HFFc6 (cell line): ENCODE results near the gene KIF26B. TPM values are rescaled to one million over a fixed set of nuclear protein-coding genes. Genes with fewer than 3 reads are reported as not detected.

Experiments
- DNase-seq: peaks from one replicate; pipeline ENCODE4 v3.0.0-alpha.2; 2018
- H3K27ac Mint-ChIP-seq: 2 replicates; pipeline ENCODE4 v1.8.0; 2020; ENCODE audit warnings: mild to moderate bottlenecking, mixed read lengths
- H3K27me3 Mint-ChIP-seq: 2 replicates; pipeline ENCODE4 v1.8.0; 2021; ENCODE audit warnings: mild to moderate bottlenecking, moderate library complexity, mixed read lengths; ENCODE audit not compliant: insufficient read depth
- H3K36me3 Mint-ChIP-seq: 2 replicates; pipeline ENCODE4 v1.8.0; 2021; ENCODE audit warnings: low read depth, mixed read lengths
- H3K4me1 Mint-ChIP-seq: 2 replicates; pipeline ENCODE4 v1.8.0; 2020; ENCODE audit warnings: low read depth, mixed read lengths
- H3K4me3 Mint-ChIP-seq: 2 replicates; pipeline ENCODE4 v1.8.0; 2020; ENCODE audit warnings: mild to moderate bottlenecking, moderate library complexity, mixed read lengths
- H3K9me3 Mint-ChIP-seq: 2 replicates; pipeline ENCODE4 v1.8.0; 2020; ENCODE audit warnings: mild to moderate bottlenecking, mixed read lengths
- total RNA-seq, 6 experiments: library from RNA; stranded (reverse); fragmentation: NEBNext Ultra II Directional; extraction: Animal tissue kit (Norgen Biotek cat#: 25700); gene quantifications; 2 replicates in 1 of 6; 3 replicates in 5 of 6; pipeline ENCODE4 v1.2.3, GENCODE V29; 2021
- TF ChIP-seq, protein P1 (sequence below): fragments of 200-600 bp; sonication (generic); IDR thresholded peaks from 2 replicates; pipeline ENCODE4 v1.5.0; 2021; ENCODE audit warnings: antibody characterized with exemption, mild to moderate bottlenecking

The KIF26B gene
- total RNA-seq, 6 experiments from 2014 or later = 4.6 to 7.5 (median 5.5) TPM

DNA sequence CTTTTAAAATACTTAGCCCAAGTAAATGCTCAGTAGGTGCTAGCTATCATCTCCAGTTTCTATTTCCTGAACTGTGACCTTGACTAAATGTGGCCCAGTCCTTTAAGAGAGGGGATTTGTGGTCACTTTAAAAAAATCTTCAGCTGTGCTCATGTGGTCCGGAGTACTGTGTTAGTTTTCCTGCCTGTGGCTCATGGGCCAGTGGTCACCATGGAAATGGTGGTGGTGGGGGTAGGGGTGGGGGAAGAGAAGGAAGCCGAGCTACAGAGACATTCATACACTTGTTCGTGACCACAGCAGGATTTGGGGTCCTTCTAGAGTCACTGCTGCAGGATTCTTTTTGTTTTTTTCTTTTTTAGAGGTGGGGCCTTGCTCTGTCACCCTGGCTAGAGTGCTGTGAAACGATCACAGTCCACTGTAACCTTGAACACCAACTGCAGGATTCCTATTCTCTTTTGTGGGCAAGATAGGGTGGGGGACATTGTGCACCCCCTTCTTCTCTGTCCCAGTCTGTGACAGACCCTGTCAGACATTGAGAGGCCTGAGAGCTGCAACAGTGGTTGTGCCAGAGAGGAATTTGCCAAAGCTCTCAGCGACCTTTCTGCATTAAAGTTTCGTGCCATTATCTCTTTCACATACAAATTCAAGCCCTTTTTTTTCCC, 25.8 kb downstream of the KIF26B start:
- H3K27me3 Mint-ChIP-seq = no peaks in the 10 kb centered on the region
- H3K9me3 Mint-ChIP-seq = no peaks in the 10 kb centered on the region
- no peaks in the 10 kb centered on the region for H3K4me1 Mint-ChIP-seq
- H3K27ac Mint-ChIP-seq = no peak overlapping the region
- TF ChIP-seq, protein P1, sequence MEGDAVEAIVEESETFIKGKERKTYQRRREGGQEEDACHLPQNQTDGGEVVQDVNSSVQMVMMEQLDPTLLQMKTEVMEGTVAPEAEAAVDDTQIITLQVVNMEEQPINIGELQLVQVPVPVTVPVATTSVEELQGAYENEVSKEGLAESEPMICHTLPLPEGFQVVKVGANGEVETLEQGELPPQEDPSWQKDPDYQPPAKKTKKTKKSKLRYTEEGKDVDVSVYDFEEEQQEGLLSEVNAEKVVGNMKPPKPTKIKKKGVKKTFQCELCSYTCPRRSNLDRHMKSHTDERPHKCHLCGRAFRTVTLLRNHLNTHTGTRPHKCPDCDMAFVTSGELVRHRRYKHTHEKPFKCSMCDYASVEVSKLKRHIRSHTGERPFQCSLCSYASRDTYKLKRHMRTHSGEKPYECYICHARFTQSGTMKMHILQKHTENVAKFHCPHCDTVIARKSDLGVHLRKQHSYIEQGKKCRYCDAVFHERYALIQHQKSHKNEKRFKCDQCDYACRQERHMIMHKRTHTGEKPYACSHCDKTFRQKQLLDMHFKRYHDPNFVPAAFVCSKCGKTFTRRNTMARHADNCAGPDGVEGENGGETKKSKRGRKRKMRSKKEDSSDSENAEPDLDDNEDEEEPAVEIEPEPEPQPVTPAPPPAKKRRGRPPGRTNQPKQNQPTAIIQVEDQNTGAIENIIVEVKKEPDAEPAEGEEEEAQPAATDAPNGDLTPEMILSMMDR = no peak
- no peaks in the 10 kb centered on the region for H3K36me3 Mint-ChIP-seq
- H3K4me3 Mint-ChIP-seq = no peak overlapping the region
- no peak for DNase-seq

DNA sequence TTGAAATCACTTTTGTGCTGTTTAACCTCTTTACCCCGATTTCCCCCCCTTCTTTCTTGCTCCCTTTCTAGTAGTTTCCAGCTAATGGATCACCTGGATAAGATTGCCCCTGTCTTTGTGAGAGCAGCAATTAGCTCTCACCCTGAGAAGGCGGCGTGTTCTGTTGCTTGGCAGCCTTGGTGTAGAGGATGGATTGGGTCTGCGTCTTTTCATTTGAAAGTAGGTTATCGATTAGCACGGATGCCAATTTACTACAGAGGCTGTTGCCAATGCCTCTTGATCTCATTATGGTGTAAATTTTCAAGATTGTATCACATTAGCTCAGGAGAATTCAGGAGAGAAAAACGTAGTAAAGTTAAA, 26.4 kb downstream of the KIF26B start:
- no peaks in the 10 kb centered on the region for H3K36me3 Mint-ChIP-seq
- H3K4me1 Mint-ChIP-seq = no peaks in the 10 kb centered on the region
- no peak overlapping the region for H3K27ac Mint-ChIP-seq
- DNase-seq = no peak
- H3K4me3 Mint-ChIP-seq = no peak overlapping the region
- H3K27me3 Mint-ChIP-seq = no peaks in the 10 kb centered on the region
- H3K9me3 Mint-ChIP-seq = no peaks in the 10 kb centered on the region
- TF ChIP-seq, protein P1 = no peak

GRCh38 chr1:245182028-245182427, 27.2 kb downstream of the KIF26B start:
- no peaks in the 10 kb centered on the region for H3K27me3 Mint-ChIP-seq
- no peaks in the 10 kb centered on the region for H3K36me3 Mint-ChIP-seq
- H3K4me3 Mint-ChIP-seq = no peak overlapping the region
- H3K27ac Mint-ChIP-seq = no peak overlapping the region
- H3K4me1 Mint-ChIP-seq = no peaks in the 10 kb centered on the region
- no peak for DNase-seq
- TF ChIP-seq, protein P1 = no peak
- no peaks in the 10 kb centered on the region for H3K9me3 Mint-ChIP-seq

- no peaks in the 10 kb centered on the region for H3K27me3 Mint-ChIP-seq
- TF ChIP-seq, protein P1 = no peak
- no peaks in the 10 kb centered on the region for H3K9me3 Mint-ChIP-seq
- no peak for DNase-seq
- no peaks in the 10 kb centered on the region; the same call in 1 of the 2 replicates for H3K36me3 Mint-ChIP-seq
- H3K4me1 Mint-ChIP-seq = no peaks in the 10 kb centered on the region
- no peak overlapping the region for H3K4me3 Mint-ChIP-seq
- no peak overlapping the region for H3K27ac Mint-ChIP-seq
These were observed 28.6 kb downstream of the KIF26B start for GRCh38 chr1:245183429-245183828.

DNA sequence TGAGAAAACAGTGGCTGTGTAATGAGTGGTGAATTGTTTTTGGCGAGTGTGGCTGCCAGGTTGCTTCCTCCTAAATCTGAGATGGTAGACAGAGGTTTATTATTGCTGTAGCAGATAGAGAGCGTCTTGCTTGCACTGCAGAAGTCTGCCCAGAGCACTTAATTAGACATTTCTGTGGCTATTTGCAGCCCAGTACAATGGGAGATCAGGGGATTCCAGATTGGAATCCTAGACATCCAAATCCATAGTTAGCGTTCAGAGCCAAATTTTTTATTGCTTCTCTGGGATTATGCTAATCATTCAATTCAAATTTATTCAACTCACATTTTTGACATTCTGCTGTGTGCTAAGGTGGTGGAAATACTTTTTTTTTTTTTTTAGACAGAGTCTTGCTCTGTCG, 30.0 kb downstream of the KIF26B start:
- TF ChIP-seq, protein P1 = no peak
- DNase-seq = no peak
- Mint-ChIP-seq H3K4me1 (no peaks in the 10 kb centered on the region), H3K27ac (no peak overlapping the region), H3K4me3 (no peak overlapping the region), H3K36me3 (peaks cover 4% of the 10 kb centered on the region), H3K9me3 (no peaks in the 10 kb centered on the region), H3K27me3 (no peaks in the 10 kb centered on the region)

- Mint-ChIP-seq H3K36me3 (peaks cover 5% of the 10 kb centered on the region), H3K4me1 (no peaks in the 10 kb centered on the region), H3K9me3 (no peaks in the 10 kb centered on the region), H3K27me3 (no peaks in the 10 kb centered on the region), H3K27ac (no peak overlapping the region), H3K4me3 (no peak overlapping the region)
- TF ChIP-seq, protein P1 = no peak
- no peak for DNase-seq
These were observed 33.6 kb downstream of the KIF26B start for GRCh38 chr1:245188403-245188802.
